Measurements from ENCODE around the gene CXorf66. TPM values are rescaled to one million over a fixed set of nuclear protein-coding genes. Genes with fewer than 3 reads are reported as not detected.
"Not testable (repeated sequence)": the region's sequence is repeated elsewhere in the genome, so short reads cannot be mapped to it uniquely, and the experiment has no call there.

Gene CXorf66, protein sequence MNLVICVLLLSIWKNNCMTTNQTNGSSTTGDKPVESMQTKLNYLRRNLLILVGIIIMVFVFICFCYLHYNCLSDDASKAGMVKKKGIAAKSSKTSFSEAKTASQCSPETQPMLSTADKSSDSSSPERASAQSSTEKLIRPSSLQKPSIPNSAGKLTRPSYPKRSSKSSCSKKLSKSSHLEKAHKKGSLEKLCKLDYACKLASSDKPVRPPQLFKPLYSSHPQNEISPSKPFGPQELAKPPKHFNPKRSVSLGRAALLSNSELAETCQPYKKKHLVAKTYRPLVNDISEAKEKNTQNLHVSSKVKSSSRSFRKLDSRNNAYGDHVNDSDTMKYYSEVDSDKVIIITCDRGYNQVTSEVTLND
- total RNA-seq, result not detected

DNA sequence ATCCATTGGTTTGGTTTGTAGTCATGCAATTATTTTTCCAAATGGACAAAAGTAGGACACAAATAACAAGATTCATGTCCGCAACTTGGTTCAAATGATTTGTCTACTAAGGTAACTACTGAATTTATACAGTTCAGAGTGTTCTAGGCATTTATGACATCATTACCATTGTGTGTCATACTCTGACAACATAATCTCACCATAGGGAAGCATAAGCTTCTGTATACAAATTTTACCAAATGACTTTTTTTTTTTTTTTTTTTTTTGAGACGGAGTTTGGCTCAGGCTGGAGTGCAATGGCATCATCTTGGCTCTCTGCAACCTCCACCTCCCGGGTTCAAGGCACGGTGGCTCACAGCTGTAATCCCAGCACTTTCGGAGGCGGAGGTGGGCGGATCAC lies at the start of gene CXorf66:
Gene CXorf66, minus strand, starts transcription at position 101 of the 400 bp plus-strand sequence. Its CDS starts 25 bp downstream, at position 76.
- no peak for DNase-seq (ENCODE audit: low spot score)

DNA sequence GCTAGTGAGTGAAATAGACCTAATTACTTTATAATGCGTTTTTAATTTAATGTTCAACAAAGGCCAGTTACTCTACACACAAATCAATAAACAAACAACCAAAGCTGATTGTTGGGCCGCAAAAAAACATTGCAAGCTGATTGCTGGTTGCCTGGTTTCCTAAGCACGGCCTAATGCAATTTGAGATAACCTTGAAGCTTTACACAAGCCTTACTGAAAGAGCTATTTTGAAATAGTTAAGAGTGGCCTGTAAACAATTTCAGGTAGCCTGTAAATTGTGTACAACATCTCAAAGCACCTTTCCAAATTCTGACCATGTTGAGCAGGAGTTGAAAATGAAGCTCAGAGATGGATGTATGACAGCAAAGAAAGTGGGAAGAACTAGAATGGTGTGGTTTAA lies 17.5 kb upstream of the CXorf66 start:
- no peak for DNase-seq (ENCODE audit: low spot score)

DNA sequence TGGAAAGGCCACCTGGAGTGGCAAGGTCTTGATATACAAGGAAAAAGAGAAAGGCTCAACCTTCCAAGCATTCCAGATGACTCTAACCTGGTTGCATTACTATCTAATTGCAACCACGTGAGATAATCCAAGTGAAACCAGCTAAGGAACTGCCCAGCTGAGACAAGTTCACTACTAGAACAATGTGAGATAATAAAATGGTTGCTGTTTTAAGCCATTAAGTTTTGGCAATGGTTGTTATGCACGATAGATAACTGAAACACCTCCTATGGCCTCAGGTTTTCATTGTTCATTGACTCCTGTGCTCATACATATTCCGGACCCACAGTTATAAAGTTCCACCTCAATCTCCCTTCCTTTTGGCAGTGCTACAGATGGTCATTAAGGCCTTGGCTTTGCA lies 9.2 kb upstream of the CXorf66 start:
- no peak for DNase-seq (ENCODE audit: low spot score)

DNA sequence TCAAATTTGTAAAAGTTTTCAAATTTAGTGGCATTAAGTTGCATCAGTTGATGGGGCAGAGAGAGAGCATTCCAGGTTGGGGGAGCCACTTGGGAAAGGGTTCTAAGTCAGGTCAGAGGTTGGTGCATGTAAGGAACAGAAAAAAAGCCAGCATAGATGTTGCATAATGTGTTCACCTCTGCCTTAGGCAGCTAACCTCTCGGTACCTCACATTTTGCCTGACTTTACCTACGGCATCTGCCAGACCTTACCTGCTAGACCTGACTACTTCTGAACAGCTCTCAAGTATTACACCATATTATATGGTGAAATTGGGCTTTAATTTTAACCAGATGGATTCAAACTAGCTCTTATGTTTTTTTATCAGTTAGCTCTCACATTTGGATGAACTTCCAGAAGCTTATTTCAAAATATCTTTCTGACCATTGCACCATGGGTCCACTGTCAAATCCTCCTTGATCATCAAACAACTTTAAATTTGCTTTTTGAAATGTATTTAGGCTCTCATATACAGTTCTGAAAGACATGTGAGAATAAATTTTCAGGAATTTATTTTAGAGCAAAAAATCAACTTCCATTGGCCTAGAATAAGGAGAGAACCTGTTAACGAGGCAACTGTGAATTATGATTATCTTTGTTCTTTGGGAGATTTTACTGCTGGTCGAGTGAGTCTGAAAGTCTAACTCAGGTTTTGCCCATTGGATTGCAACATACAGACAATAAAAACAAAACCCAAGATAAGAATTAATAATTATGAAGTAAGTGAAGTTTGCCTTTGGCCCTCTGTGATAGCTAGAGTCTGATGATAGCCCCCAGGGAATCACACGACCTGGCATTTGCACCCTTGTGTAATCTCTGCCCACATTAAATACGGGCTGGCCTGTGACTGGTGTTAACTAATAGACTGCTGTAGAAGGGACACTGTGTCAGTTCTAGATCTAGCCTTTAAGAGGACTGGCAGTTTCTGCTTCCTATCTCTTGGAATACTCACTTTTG lies 7.6 kb upstream of the CXorf66 start:
- no peak for DNase-seq (ENCODE audit: low spot score)

DNA sequence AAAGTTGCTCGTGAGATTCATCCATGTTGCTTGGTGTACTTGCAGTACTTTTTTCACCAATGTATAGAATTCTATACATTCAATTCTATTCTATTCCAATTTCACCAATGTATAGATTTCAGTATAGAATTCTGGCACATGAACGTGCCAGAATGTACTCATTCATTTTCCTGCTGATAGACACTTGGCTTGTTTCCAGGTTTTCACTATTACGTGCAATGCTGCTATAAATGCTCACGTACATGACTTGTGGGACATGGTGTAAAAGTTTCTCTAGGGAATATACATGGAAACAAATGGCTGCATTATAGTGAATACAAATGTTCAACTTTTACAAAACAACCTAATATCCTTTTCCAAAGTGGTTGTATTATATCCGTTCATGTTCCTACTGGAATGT lies 6.8 kb upstream of the CXorf66 start:
- DNase-seq (ENCODE audit: low spot score), result no peak

DNA sequence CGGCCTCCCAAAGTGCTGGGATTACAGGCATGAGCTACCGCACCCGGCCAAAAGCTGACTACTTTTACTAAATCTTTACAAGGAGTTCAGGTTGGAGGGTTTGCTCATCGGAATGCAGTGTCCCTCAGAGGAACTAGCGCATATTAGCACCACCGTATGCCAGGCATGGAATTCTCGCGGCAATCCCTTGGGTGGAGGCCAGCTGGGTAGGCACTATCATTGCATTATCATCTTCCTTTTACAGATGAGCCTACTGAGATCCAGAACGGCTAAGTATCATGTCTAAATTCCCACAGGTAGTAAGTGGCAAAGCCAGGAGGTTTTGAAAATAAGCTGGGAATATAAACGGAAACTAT lies 6.1 kb upstream of the CXorf66 start:
- no peak for DNase-seq (ENCODE audit: low spot score)

DNA sequence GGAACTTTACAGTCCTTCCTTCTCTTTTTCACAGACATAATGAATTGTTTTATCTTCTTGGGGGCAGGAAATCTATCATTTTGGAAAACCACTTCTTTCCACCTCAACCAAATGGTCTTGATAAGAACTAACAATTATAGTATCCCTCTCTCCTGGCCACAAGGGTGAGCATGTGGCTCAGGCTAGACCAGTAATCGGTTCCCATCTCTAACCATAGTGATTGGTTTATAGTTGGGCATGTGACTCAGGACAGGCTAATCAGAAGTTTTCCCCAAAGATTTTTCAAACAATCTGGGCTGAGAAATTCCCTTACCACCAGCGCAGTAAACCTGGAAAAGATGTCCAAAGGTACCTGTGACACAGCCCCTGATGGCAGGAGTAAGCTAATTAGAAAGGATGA lies 4.0 kb upstream of the CXorf66 start:
- no peak for DNase-seq (ENCODE audit: low spot score)

DNA sequence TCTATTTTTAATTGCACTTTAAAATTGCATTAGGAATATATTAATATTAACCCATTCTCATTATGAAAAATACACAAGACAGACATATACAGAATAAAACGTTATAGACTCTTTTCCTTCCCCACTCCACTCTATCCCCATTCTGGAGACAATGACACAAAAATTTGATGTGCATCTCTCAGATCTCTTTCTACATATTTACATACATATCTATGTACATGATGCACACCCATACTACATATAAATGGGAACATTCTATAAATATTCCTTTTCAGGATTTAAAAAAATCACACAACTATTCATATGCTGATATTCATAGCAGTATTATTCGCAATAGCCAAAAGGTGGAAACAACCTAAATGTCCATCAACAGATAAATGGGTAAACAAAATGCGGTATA lies 2.4 kb upstream of the CXorf66 start:
- no peak for DNase-seq (ENCODE audit: low spot score)

DNA sequence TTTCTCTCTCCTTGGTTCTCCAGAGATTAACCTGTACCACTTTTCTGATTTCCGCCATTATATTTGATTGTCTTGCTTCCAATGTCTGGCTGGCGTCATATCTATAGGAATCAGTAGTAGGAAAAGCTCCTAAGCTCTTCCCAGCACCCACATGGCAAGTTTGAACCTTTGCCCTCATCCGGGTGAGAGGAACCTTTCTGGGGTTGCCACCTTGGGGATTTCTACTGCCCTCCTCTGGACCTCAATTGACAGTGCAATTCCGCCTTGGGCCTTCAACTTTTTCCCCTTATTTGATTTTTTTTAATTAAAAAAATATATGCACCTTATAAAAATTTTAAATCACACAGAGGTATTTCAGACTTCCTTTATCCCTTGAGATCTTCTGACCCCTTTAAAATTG lies 2.0 kb upstream of the CXorf66 start:
- DNase-seq (ENCODE audit: low spot score), result no peak

DNA sequence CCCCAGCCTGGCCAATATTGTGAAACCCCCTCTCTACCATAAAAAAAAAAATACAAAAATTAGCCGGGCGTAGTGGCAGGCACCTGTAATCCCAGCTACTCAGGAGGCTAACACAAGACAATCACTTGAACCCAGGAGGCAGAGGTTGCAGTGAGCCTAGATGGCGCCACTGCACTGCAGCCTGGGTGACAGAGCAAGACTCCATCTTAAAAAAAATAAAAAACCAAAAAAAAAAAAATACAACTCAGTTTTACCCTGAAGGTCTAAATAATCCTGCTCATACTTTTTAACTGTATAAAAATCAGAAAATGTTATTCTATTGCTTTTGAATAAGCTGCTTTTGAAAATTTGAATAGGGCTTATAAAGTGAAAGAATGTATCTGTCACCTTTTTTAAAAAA lies 838 bp upstream of the CXorf66 start:
- DNase-seq (ENCODE audit: low spot score), result not testable (repeated sequence)

DNA sequence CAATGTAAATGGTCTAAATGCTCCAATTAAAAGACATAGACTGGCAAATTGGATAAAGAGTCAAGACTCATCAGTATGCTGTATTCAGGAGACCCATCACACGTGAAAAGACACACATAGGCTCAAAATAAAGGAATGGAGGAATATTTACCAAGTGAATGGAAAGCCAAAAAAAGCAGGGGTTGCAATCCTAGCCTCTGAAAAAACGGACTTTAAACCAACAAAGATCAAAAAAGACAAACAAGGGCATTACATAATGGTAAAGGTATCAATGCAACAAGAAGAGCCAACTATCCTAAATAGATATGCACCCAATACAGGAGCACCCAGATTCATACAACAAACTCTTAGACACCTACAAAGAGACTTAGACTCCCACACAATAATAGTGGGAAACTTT lies 4.2 kb downstream of the CXorf66 start:
- not testable (repeated sequence) for DNase-seq (ENCODE audit: low spot score)

DNA sequence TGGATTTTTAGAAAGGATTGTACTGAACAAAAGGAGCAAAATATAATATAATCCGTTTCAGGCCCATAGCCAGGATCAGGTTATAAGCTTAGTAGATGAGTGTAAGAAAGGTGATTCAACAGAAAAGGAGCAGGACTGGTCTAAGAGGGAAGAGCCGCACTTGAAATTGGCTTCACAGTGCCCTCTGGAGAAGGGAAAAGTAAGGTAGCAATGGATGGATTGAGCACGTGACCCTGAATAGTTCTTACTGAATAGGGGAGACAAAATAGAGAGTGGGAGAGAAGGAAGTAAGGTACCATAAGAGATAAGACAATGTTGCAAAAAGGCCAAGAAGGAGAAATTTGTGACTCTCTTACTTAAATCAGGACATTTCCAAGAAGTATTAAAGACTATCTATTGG lies 15.6 kb downstream of the CXorf66 start:
- no peak for DNase-seq (ENCODE audit: low spot score)

DNA sequence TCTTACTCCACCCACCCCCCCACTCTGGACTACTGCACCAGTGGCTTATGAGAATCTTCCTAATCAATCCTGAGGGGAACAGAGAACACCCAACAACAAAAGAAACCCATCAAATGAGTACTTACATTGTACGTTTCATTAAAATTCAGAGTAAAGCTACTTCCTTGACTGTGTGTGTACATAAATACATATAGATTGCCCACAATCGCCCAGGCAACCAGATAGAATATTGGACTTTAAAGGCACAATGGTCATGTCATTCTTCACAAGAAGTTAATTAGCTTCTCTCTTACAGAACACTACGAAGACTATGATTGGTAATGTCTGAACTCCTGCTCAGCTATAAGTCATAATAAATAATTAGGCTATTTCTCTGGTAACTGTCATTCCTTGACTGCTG lies 20.2 kb downstream of the CXorf66 start:
- DNase-seq (ENCODE audit: low spot score), result no peak

DNA sequence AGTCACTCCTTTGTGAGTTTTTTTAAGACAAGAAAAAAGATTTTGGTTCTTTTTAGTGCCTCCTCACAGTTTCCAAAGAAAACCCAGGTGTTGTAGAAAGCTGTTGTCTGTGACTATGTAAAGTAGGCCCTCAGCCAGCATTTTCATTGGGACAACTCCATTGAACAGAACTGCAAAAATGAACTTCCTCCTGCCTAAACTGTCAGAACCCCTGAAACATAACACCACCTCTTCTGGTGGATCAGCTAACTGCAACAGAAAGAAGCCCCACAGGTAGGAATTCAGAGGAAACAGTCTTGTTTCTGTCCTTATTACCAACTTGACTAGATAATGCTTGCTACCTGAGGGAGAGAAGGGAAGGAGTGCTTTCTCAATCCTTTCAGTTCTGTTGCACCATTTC lies 29.1 kb downstream of the CXorf66 start:
- no peak for DNase-seq (ENCODE audit: low spot score)

DNA sequence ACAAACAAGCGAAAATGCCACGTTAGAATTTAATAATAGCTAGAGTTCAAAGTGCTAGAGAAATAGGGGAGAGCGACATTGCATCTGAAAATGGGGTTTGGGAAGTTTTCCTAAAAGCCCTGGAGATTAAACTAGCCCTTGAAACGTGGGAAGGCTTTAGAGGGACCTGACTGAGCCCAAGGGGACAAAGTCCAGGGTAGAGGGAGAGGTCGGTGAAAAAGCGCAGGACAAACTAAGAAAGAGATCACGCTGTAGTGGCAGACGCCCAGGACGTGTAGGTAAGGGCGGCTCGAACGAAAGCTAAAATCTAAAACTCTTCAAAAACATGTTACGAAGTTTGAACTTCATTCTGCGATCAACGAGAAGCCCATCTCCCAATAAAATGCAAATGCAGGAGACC lies 31.4 kb downstream of the CXorf66 start:
- DNase-seq (ENCODE audit: low spot score), result no peak

DNA sequence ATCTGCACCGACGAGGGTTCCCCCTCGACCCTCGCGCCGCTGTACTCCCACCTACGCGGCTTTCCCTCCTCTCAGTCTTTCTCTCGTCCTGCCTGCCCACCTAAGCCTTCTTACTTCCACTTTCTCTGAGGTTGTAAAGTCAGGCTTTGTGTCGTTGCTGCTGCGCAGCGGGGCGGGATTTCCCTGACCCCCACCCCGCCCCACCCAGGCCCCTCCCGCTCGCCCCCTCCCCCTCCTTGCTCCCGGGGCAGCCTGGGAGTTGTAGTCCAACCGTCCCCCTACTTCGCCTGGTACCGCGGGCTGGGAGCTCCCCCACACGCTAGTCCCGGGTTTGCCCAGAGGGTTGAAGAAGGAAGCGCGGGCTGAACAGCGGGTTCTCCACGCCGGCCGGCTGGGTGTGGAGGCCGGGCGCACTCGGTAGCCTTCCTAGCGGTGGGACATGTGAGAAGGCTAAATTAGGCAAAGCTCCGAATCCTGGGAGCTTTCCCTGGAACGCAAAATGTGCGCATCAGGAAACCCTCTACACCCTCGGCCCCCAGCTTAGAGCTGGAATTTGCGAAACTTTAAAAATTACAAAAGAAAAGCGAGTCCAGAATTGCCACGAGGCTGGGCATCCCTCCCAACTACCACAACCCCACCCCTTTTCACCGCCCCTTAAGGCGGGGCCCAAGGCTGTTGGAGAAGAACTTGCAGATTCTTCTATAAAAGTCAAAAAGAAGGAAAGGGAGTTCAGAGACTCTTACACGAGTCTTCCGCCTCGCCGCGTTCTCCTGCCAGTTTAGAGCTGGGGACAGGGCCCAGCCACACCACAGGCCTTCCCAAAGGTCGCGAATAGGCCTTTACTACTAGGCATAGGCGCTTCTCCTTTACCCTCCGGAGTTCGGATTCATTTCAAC lies 32.2 kb downstream of the CXorf66 start, which contains the start of gene ATP11C:
Gene ATP11C, minus strand, starts transcription at position 153 of the 896 bp plus-strand sequence. CDS start 1,011 bp downstream, outside the sequence.
- peak; percentile 90 for DNase-seq (ENCODE audit: low spot score)

DNA sequence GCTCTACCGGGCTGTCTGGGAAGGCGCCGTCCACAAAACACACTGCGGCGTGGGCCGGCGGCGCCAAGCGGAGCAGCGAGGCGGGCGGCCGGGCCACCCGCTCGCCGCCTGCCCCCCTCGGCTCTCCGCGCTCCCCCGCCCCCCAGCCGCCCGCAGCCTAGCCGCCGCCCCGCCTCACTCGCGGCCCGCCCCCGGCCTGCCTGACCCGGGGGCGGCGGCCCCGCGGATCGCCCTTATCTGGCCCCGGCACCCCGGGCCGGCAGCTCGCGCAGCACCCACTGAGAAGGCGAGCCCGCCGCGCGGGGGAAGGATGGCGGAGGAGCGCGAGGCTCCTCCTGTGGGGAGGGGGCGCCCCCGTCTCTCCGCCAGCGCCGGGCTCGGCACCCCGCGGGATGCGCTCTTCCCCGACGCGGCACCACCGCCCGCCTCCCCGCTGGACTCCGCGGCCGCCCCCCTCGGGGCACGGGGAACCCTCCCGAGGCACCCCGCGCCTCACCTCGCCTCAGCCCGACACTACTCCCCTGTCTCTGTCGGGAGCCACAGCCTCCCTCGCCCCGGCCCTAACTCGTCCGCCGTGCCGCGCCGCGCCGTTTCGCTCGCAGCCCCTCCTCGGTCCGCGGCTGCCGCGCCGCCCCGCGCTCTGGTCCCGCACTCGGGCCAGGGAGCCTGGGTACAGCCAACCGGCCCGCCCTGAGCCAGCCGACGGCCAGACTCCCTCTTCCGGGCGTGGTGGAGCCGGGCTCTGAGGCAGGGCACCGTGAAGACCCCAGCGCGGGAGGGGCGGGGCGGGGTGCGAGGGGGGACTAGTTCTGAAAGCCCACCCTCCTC lies 33.0 kb downstream of the CXorf66 start:
- peak; percentile 45 for DNase-seq (ENCODE audit: low spot score)

DNA sequence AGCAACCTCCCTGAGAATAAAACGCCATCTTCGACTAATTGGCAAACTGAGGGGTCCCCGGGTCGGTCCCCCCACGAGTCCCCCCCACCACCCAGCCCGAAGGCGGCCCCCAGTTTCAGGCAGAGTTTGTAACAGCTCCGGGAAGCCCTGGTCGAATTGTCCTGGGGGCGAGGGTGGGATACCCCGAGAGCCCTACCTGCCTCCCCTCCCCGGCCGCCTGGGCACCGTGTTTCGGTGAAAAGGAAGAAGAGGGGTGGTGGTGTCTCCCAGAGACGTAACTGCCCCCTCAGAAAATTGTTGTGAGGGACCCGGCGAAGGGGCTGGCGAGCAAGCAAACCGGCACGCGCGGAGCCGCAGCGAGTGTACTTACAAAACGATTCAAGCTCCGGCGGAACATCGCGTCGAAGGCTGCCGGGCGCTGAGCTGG lies 33.7 kb downstream of the CXorf66 start:
- DNase-seq (ENCODE audit: low spot score), result no peak

DNA sequence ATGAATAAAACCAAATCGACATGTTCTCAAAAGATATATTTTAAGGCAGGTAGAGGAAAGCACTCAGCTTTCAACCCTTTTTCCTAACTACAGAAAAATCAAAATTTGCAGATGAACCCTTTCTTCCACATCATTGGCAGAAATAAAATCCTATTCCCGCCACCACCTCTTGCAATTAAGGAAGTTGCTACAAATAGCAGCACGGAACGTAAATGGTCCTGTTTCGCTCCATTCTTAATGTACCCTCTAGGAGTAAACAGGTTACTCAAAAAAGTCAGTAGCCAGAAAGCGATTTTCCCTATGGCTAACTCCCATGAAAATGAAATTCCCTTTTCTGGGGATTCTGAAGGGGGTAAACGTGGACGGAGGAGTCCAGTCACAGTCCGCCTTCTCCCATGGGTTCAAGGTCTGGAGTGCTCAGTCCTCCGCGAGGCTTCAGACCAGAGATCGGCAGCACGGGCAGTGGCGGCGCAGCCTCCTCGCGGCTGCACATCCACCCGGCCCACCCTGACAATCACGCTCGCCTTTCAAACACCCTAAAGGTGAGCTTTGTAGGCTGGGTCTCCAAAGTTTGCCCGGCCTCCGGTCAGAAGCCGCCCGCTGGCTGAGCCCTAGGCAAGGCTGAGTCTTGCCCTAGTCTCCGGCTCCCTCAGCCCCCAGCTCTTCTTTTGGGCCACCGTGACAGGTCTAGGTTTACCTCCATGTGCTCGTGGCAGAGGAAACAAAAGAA lies 34.2 kb downstream of the CXorf66 start:
- no peak for DNase-seq (ENCODE audit: low spot score)

DNA sequence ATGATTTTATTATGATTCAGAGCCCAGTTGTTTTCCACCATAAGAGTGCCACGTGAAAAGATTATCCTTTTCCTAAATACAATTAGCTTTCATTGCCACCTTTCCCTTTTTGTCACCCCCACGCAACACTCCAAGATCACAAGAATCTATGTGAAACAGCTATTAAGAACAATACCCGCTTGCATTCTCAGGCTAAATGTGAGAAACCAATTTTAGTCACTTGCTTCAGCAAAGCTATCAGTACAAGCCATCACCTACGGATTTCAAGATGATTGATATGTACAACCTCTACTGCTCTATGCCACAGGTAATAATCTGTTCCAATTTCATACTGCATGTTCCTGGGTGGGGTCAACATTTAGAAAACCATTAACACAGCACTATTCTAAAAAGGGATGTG lies 34.9 kb downstream of the CXorf66 start:
- no peak for DNase-seq (ENCODE audit: low spot score)
